ENCODE results near the gene TMEM132A.

Gene TMEM132A

GRCh38 chr11:60939301-60939700 lies 15.0 kb downstream of the TMEM132A start:
- no peak for DNase-seq

GRCh38 chr11:60939855-60940254 lies 15.6 kb downstream of the TMEM132A start:
- DNase-seq = no peak

- no peak for DNase-seq
Observed at GRCh38 chr11:60941371-60942119, 17.3 kb downstream of the TMEM132A start.

- no peak for DNase-seq
Observed at GRCh38 chr11:60942219-60942618, 18.0 kb downstream of the TMEM132A start.

DNA sequence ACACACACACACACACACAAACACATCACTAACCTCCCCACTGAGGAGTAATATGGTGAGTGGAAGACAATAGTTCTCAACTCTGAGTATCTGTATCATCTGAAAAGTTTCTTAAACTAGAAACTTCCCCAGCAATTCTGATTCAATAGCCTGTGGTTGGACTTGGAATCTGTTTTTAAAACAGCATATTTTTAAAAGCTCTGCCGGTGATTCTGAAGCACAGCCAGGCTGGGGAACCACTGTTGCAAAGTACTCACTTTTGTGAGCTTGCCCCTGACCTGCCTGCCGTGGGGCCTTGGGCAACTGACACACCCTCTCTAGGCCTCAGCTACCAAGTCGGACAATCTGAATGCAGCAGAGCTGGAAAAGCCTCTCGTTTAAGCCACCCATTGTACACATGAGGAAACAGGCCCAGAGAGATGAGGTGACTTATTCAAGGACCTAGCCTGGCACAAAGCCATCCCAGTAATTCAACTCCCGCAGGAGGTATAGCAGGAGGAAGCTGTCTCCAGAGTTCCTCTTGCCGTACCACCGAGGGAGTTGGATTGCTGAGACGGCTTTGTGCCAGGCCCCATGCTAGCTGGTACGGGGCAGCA lies 18.8 kb downstream of the TMEM132A start:
- no peak for DNase-seq

DNA sequence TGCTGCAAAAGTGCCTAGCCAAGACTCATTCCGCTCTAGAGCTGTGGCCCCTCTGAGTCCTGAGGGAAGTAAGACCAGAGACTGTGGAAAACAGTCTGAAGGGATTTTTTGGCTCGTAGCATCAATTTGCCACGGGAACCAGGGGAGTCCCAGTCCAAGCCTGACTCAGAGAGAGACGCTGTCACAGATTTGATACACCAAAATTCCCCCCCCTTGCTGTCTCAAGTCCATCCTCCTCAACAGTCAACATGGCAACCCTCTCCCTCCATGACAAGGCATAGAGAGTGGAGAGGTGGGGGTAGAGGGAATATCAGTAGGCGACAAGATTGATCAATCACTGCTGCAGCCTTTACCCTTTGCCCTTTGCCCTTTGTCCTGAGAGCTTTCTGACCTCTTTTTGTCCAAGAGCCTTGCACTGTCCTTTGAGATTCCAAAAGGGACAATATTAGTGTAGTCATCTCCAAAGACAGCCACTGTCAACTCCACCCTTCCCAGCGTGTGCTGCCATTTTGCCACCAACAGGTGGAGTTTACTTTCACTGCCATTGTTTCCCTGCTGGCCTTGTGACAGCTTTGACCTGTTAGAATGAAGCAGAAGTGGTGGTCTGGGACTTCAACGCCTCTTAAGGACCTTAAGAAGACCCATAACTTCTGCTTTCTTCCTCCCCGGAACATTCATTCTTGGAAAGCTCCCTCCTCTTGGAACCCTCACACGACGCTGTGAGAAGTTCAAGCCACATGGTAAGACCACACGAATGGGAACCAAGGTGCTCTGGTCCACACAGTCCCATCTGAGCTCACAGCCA lies 20.4 kb downstream of the TMEM132A start:
- DNase-seq = no peak

DNA sequence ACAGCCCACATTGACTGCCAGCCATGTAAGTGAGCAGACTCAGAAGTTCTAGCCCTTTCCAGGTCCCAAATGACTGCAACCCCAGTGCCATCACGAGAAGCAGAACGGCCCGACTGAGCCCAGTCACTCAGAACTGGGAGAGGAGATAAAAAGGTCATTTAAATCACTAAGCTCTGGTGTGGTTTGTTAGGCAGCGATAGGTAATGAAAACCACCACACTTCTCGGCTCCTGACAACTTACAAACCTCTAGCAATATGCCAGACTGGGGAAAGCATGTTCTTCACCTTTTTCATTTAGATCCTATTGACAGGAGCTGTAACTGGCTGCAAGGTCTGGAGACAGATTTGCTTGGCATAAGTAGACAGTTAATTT lies 21.0 kb downstream of the TMEM132A start:
- DNase-seq = no peak

DNA sequence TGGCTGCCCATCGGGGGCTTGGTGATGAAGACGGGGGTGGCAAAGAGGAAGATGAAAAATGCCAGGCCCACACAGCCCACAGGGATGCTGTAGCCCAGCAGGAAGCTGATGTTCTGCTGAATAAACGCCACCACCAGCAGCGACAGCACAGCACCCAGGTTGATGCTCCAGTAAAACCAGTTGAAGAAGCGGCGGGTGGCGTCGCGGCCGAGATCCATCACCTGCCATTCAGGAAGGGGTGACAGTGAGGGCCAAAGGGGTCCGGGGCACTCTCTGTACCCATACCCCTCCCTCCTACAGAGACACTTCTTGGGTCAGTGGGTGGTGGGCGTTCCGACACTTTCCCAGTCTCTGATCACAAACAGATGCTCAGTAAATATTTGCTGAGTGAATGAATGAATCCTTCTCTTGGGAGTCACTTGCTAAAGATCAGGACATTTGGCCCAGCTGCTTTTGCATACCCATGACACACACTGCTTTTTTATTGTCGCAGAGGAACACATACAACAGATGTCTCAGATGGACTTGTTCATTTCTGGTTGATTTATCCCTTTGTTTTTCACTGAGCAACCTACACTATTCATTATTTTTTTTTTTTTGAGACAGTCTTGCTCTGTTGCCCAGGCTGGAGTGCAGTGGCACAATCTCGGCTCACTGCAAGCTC lies 22.5 kb downstream of the TMEM132A start:
- no peak for DNase-seq

- no peak for DNase-seq
Observed at GRCh38 chr11:60947700-60948099, 23.4 kb downstream of the TMEM132A start.

DNA sequence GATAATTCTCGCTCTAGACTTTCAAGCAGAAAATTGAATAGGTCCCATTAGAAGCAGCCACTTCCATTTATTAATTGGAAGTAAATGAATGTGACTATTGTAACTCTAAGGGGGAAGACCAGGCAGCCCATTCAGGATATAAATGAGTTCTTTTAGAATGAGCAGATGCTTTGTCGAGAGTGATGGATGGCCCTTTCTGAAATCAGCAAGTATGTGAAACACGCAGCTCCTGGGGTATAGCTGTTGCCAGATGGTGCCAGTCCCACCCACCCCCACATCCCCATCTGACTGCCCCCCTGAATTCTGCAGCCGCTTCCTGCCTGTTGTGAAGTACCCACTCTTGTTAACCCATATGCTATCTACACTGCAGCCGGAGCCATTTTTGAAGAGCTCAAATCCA lies 24.0 kb downstream of the TMEM132A start:
- DNase-seq = no peak

GRCh38 chr11:60950024-60950423 lies 25.8 kb downstream of the TMEM132A start:
- DNase-seq = no peak

DNA sequence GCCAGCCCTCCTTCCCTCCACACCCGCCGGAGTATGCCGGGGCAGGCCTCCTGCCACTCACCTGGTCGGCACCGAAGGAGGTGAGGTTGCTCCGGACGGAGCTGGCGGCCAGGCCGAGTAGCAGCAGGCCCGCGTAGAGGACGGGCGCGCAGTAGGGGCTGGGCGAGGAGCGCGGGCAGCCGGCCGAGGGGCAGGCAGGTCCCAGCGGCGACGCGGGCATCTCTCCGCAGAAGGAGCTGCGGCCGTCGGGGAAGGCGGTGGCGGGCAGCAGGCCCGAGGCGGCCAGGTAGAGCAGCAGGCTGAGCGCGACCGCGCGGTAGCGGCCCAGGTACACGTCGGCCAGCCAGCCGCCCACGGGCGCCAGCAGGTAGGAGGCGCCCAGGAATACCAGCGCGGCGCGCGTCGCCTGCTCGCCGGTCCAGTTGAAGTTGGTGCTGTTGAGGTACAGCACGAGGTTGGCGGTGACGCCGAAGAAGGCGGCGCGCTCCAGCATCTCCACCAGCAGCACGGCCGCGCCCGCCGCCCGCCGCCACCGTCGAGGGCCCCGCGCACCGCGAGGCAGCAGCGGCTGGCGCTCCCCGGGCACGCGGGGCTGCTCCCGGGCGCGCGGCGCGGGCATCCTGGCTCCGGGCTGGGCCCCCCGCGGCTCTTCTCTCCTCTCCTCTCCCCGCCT lies 26.8 kb downstream of the TMEM132A start:
- no peak for DNase-seq

DNA sequence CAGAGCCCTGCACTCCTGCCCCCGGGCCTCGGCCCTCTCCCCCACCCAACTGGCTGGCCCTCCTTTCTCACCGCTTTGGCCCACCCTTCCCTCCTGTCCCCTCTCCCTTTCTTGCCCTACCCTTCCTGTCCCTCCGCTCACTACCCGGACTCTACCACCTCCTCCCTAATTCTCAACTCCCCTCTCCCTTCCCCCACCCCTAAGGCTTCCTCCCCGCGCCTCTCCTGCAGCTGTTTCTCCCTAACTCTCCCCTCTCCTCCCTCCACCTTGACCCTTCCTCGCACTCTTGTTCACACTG lies 27.3 kb downstream of the TMEM132A start:
- no peak for DNase-seq

DNA sequence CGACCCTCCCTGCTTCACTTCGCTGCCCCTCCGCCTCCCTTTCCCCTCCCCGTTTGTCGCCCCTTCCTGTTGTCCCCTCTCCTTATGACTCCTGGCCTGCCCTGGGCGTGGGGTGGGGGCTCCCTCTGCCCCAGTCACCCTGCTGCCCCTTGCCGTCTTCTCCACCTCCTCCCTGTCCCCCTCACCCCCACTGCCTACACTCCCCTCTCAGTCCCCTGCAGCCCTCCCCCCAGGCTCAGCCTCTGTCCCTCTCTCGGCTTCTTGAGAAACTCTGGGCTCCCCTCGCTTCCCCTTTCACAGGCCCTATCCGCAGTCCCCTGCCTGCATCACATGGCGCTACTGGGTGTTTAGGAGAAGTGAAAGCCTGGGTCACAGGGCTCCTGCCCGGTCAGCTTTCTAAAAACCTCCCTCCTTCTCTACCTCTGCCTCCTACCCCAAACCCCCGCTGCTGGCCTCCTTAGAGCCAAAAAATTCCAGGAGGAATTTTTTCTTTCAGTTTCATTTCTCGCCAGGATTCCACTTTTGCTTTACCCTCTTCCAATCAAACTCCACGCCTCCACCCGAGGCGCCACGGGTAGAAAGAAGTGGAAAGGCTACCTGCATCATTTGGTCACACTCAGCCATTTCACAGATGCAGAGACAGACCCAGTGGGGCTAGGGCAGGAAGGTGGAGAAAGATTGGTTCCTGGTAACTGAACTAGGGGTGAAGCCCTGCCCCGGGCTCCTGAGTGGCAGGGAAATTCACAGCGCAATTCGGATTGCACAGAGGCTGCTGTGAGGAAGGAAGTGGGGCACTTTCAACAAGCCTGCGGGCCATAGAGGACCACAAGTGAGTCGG lies 27.9 kb downstream of the TMEM132A start, which contains the start of gene SLC15A3:
SLC15A3 (minus strand) TSS at position 273 of the 838 bp plus-strand sequence. CDS start 625 bp downstream, outside the sequence.
- peak; percentile 44 for DNase-seq

DNA sequence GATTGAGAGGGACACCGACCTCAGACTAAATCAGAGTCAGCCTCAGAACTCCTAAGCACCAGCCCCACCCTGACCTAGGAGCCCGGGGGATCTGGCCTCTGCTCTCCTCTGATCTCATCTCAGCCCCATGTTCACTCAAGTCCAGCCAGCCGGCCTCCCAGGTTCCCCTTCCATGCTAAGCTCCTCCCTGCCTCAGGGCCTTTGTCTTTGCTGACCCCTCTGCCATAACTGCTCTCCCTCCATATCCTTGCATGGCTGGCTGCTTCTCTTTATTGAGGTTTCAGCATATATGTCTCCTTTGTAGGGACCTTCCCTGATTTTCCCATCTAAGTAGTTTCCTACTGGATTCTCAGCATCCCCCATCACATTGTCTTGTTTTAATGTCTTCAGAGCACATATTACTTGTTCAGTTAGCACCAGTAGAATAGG lies 28.5 kb downstream of the TMEM132A start:
- DNase-seq = no peak

GRCh38 chr11:60953781-60954180 lies 29.5 kb downstream of the TMEM132A start:
- no peak for DNase-seq

DNA sequence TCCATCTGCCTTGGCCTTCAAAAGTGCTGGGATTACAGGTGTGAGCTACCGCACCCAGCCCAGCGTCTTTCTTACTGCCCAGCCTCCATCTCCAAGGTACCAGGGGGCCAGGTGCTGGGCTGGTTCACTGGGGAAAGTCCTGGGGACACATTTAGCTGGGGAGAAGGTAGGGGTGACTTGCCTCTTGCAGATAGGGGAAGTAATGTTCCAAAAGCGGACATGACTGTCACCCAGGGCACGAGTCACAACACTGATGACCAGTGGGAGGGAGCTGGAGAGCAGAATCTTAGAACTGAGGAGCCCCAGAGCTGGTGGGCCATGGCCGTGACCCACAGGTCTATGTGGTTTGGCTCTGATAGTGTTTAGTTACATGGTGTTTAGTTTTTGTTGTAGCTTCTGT lies 30.2 kb downstream of the TMEM132A start:
- no peak for DNase-seq

DNA sequence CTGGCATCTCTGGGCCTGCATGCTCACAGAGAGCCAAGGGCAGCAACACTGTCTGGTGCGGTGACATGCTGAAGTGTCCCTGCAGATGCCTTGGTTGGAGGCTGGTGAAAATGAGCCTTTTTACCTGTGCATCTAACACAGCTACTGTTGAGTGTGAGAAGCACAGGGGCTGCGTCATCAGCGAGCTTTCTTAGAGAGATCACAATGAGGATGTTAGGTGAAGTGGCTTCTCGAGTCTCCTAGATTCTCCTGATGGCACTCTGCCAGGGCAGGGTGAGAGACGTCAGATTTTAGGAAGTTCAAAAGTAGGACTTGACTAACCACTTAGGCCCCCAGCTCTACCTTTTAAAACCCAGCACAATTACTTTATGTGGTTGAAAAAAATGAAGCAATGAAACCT lies 31.3 kb downstream of the TMEM132A start:
- DNase-seq = no peak

DNA sequence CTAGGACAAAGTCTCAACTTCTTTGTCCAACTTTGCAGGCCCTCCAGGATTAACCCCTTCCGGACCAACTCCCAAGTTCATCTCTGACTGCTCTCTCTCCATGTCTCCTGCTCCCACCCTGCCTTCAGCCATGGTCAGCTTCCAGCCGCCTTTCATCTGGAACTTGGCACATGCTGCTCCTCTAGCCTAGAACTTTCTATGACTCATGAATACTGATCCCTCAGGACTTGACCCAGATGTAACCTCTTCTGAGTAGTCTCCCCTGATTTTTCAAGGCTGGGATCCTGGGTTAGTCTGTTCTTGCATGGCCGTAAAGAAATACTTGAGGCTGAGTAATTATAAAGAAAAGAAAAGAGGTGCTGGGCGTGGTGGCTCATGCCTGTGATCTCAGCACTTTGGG lies 32.9 kb downstream of the TMEM132A start:
- DNase-seq = no peak

GRCh38 chr11:60959431-60959830 lies 35.2 kb downstream of the TMEM132A start:
- no peak for DNase-seq

- no peak for DNase-seq
Observed at GRCh38 chr11:60960405-60960804, 36.1 kb downstream of the TMEM132A start.

DNA sequence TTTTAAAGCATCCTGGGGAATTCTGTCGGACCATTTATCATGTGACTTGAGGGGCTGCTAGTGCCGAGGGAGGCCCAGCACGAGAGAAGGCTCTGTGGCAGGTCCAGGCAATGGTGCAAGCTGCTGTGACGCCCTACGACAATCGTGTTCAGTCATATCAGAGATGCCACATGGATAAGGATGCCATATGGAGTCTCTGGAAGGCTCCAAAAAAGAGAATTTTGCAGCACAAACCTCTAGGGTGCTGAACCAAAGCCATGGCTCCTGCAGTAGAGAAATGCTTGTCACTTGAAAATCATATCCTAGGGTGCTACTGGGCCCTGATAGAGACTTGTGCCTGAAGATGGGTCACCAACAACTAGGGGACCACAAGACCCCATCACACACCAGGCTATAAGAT lies 40.5 kb downstream of the TMEM132A start:
- DNase-seq = no peak

Measured in KG1 (cell line).